Subcutaneous adipose tissue (tissue), 4 donors: ENCODE measurements around the gene NUP210. TPM values are rescaled to one million over a fixed set of nuclear protein-coding genes. Genes with fewer than 3 reads are reported as not detected.

Experiments used
- total RNA-seq, 4 donors: library from RNA; depleted of rRNA; stranded (reverse); fragments of >200 nt; gene quantifications; one replicate each; pipeline ENCODE4 v1.1.0, GENCODE V29; 2016
- TF ChIP-seq, protein P1 (sequence below): fragments of 450-650 bp; IDR thresholded peaks from one replicate; pipeline ENCODE4 v1.5.1; 2016; ENCODE audit warnings: low read depth, mild to moderate bottlenecking, control low read depth, antibody characterized with exemption, moderate library complexity

The NUP210 gene
- total RNA-seq, 4 donors from 2014 or later = 1.1 to 9.9 (median 2.0) TPM

DNA sequence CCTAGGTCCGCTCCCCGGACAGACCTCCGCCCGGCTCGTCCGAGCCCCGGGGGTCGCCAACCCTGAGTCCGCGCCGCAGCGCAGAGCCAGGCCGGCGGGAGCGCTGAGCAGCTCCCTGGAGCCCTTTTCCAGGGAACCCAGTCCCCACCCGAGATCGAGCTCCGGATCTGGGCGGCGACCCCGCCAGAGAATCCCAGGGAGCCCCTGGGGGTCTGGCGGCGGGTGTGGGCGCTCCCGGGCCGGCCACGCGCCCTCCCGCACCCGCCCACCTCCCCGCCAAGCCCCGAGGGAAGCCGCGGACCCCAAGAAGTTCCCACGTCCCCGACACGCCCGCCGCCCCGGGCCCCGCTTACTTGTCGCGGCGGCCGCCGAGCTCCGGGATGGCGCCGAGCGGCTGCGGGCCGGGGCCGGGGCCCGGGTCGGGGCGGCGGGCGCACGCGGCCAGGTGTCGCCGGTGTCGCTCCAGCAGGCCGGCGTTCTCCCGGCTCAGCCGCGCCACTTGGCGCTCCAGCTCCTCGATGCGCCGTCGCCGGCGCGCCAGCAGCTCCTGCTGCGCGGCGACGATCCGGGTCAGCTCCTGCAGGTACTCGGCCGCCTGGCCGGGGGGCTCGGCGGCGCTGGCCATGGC, 137.7 kb downstream of the NUP210 start:
- TF ChIP-seq, protein P1, sequence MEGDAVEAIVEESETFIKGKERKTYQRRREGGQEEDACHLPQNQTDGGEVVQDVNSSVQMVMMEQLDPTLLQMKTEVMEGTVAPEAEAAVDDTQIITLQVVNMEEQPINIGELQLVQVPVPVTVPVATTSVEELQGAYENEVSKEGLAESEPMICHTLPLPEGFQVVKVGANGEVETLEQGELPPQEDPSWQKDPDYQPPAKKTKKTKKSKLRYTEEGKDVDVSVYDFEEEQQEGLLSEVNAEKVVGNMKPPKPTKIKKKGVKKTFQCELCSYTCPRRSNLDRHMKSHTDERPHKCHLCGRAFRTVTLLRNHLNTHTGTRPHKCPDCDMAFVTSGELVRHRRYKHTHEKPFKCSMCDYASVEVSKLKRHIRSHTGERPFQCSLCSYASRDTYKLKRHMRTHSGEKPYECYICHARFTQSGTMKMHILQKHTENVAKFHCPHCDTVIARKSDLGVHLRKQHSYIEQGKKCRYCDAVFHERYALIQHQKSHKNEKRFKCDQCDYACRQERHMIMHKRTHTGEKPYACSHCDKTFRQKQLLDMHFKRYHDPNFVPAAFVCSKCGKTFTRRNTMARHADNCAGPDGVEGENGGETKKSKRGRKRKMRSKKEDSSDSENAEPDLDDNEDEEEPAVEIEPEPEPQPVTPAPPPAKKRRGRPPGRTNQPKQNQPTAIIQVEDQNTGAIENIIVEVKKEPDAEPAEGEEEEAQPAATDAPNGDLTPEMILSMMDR = no peak

- TF ChIP-seq, protein P1 = no peak
Observed at GRCh38 chr3:13281507-13282357, 138.4 kb downstream of the NUP210 start.

- TF ChIP-seq, protein P1 = no peak
Observed at GRCh38 chr3:13280811-13281506, 139.2 kb downstream of the NUP210 start.

- TF ChIP-seq, protein P1 = no peak
Observed at GRCh38 chr3:13280122-13280790, 139.9 kb downstream of the NUP210 start.

- TF ChIP-seq, protein P1 = no peak
Observed at GRCh38 chr3:13279532-13279910, 140.6 kb downstream of the NUP210 start.

DNA sequence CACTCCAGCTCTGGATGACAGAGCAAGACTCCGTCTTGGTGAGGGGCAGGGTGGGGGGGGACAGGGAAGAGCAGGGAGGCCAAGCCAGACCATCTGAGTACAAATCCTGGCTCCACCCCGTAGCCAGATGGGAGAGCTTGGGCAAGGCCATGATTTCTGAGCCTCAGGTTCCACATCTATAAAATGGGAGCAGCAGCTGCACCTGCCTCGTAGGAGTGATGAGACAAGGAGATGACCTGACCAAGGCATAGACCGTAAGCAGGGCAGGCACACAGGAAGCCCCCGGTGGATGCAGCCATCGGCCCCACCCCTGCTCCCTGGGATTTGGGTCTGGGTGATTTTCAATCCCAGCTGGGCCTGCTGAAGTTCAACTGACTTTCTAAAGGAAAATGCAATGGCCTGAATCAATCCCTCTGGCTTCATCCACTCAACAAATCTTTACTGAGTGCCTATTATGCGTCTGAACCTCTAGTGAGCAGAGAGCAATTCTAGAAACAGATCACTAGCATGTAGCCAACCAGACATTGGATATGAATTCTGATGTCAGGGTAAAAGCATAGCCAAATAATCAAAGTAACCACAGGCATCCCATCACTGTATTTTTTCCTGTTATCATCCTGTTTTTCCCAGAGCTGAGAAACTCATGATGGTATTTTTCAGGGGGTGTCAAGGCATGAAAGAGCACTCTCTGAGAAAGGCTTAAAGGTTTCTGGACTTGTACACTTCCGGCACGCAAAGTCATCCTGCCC, 141.2 kb downstream of the NUP210 start:
- TF ChIP-seq, protein P1 = no peak
